K562 (cell line): Measurements from ENCODE around the gene STUM. TPM values are rescaled to one million over a fixed set of nuclear protein-coding genes. Genes with fewer than 3 reads are reported as not detected.

Experiments
- ATAC-seq: fragments of 200-7000 bp; cut with Tn5 transposase; 3 replicates; pipeline ENCODE4 v1.9.1; 2020; ENCODE audit warnings: moderate library complexity
- BruUV-seq: library from RNA; stranded (reverse); fragments of 400-500 nt; replicated peaks from 2 replicates; lab custom pipeline; 2021; lab: Mats Ljungman, UMichigan
- CTCF ChIA-PET: fragments of 300-600 bp; formaldehyde crosslinking; extraction: SDS; loops from one replicate; lab custom pipeline; 2021; ENCODE audit warnings: low intra/inter-chr PET ratio; lab: Yijun Ruan, JAX
- POLR2A ChIA-PET: fragments of 300-600, 350-650 bp; sonication (Branson Sonifier 250); formaldehyde crosslinking; extraction: SDS; loops from one replicate; lab custom pipeline; 2021; ENCODE audit warnings: antibody characterized with exemption, inconsistent platforms; lab: Yijun Ruan, JAX
- DNase-seq, 4 experiments: peaks; one replicate each; pipeline versions ENCODE4 v3.0.0 to v3.0.0-alpha.2; 2011 to 2018; ENCODE audit warnings: low spot score in 3 of 4, mixed read lengths in 3 of 4; ENCODE audit errors: extremely low read depth in 1 of 4
- FAIRE-seq: peaks from 2 replicates; lab custom pipeline; 2011; peaks lifted over from hg19 to GRCh38; lab: Jason Lieb, UNC
- H2AFZ ChIP-seq: 2 replicates; pipeline ENCODE4 v1.6.0; 2011; ENCODE audit warnings: low read depth, low read length, control low read depth, inconsistent platforms
- H3K27ac ChIP-seq: fragments of 200-600 bp; 3 replicates; pipeline ENCODE4 v1.8.0; 2011; ENCODE audit warnings: low read depth, mild to moderate bottlenecking, control low read depth, inconsistent platforms, low read length, moderate library complexity, mixed read lengths; ENCODE audit errors: extremely low read depth
- H3K27me3 ChIP-seq, 2 experiments: fragments of 300-600 bp in 1 of 2; 2 replicates in 1 of 2; 3 replicates in 1 of 2; pipeline versions ENCODE4 v1.6.0 to v1.8.0; 2011; ENCODE audit warnings: inconsistent platforms in 2 of 2, low read length in 2 of 2, mild to moderate bottlenecking in 1 of 2, mixed read lengths in 1 of 2, moderate library complexity in 1 of 2; ENCODE audit not compliant: control insufficient read depth in 2 of 2, insufficient read depth in 2 of 2
- H3K36me3 ChIP-seq: fragments of 300-600 bp; 3 replicates; pipeline ENCODE4 v1.8.0; 2011; ENCODE audit warnings: mild to moderate bottlenecking, low read length, inconsistent platforms; ENCODE audit not compliant: control insufficient read depth, insufficient read depth
- H3K4me1 ChIP-seq, 2 experiments: fragments of 200-600 bp in 1 of 2; replicated peaks in 1 of 2; 2 replicates in 1 of 2; 3 replicates in 1 of 2; pipeline versions ENCODE4 v1.5.1 to v1.8.0; 2011; ENCODE audit warnings: inconsistent platforms in 2 of 2, low read length in 2 of 2, mild to moderate bottlenecking in 1 of 2, mixed read lengths in 1 of 2, moderate library complexity in 1 of 2; ENCODE audit not compliant: control insufficient read depth in 2 of 2, insufficient read depth in 2 of 2
- H3K4me2 ChIP-seq: 2 replicates; pipeline ENCODE4 v1.6.1; 2011; ENCODE audit warnings: low read length, control low read depth, inconsistent platforms, mixed read lengths; ENCODE audit not compliant: insufficient read depth
- H3K4me3 ChIP-seq: fragments of 200-600 bp; sonication (generic), shearing (Covaris generic); 2 replicates; pipeline ENCODE4 v1.5.1; 2016; ENCODE audit warnings: control low read depth, inconsistent platforms
- H3K79me2 ChIP-seq: fragments of 200-600 bp; 3 replicates; pipeline ENCODE4 v1.8.0; 2011; ENCODE audit warnings: low read length, inconsistent platforms; ENCODE audit not compliant: control insufficient read depth, insufficient read depth
- H3K9ac ChIP-seq, 2 experiments: 2 replicates each; pipeline versions ENCODE4 v1.6.0 to v1.6.1; 2011; ENCODE audit warnings: low read depth in 2 of 2, low read length in 2 of 2, control low read depth in 1 of 2, inconsistent platforms in 1 of 2, mild to moderate bottlenecking in 1 of 2, mixed read lengths in 1 of 2; ENCODE audit not compliant: insufficient read depth in 1 of 2
- H3K9me1 ChIP-seq: one replicate; pipeline ENCODE4 v1.6.0; 2011; ENCODE audit warnings: inconsistent platforms, mild to moderate bottlenecking, low read length, moderate library complexity; ENCODE audit not compliant: control insufficient read depth, insufficient read depth
- H3K9me3 ChIP-seq: replicated peaks from 2 replicates; pipeline ENCODE4 v1.5.1; 2011; ENCODE audit warnings: low read depth, low read length, inconsistent platforms; ENCODE audit not compliant: control insufficient read depth, insufficient read depth
- H4K20me1 ChIP-seq: replicated peaks from 2 replicates; pipeline ENCODE4 v1.6.1; 2011; ENCODE audit warnings: low read length, inconsistent platforms, mixed read lengths; ENCODE audit not compliant: control insufficient read depth, insufficient read depth
- BHLHE40 ChIP-seq: IDR thresholded peaks from 2 replicates; pipeline ENCODE4 v1.6.1; 2011; ENCODE audit warnings: low read length, improper control_type of control experiment
- MYC ChIP-seq, 2 experiments: fragments of 250-450 bp in 1 of 2; sonication (Bioruptor Pico) in 1 of 2; IDR thresholded peaks; 2 replicates each; pipeline versions ENCODE4 v1.5.1 to v1.6.1; 2012 to 2021; ENCODE audit warnings: low read depth in 2 of 2, borderline replicate concordance in 1 of 2, improper control_type of control experiment in 1 of 2, low read length in 1 of 2, mild to moderate bottlenecking in 1 of 2, moderate library complexity in 1 of 2
- POLR2AphosphoS2 ChIP-seq: IDR thresholded peaks from 2 replicates; pipeline ENCODE4 v1.6.1; 2012; ENCODE audit warnings: low read length, improper control_type of control experiment
- ZNF740 ChIP-seq, 3 experiments: fragments of 200-800 bp in 1 of 3; sonication (Bioruptor generic) in 1 of 3; sonication (generic) in 1 of 3; formaldehyde crosslinking in 1 of 3; IDR thresholded peaks; 2 replicates each; pipeline versions ENCODE4 v1.6.1 to v1.8.0; 2016 to 2022; ENCODE audit warnings: mild to moderate bottlenecking in 2 of 3, missing compliant biosample characterization in 2 of 3, missing genetic modification characterization in 2 of 3, missing genetic modification reagents in 1 of 3
- WGBS: fragments of 100-300 bp; shearing (Covaris generic); methylation state at CpG from one replicate; pipeline ENCODE4 v1.1.6; 2016; ENCODE audit warnings: low coverage, mixed read lengths; ENCODE audit not compliant: insufficient coverage; ENCODE audit errors: missing lambda C conversion rate; 5-methylcytosine and 5-hydroxymethylcytosine counted together
- in situ Hi-C: fragments of 300-500 bp; cut with MboI; formaldehyde crosslinking; loops from 4 replicates; pipeline ENCODE4 v1.15.0; 2018; ENCODE audit warnings: inconsistent platforms, mixed read lengths
- intact Hi-C: fragments of 100-400 bp; cut with micrococcal nuclease; formaldehyde crosslinking; loops from 2 replicates; pipeline ENCODE4 v1.14.2; 2022
- polyA plus RNA-seq, 8 experiments: library from polyadenylated mRNA; depleted of rRNA in 4 of 8; stranded (reverse) in 5 of 8; unstranded in 3 of 8; fragments of >200 nt; fragmentation: Nextera tagmentation in 2 of 8; fragmentation: Illumina TruSeq in 1 of 8; extraction: Ambion mirVana in 2 of 8; extraction: Trizol in 1 of 8; gene quantifications; 2 replicates each; pipeline versions ENCODE4 v1.2.1 to v1.2.3, GENCODE V29; 2011 to 2014; ENCODE audit warnings: inconsistent platforms in 1 of 8, missing spikeins in 1 of 8
- total RNA-seq, 7 experiments: library from RNA; depleted of rRNA in 6 of 7; stranded (reverse); fragments of >200 nt in 6 of 7; fragmentation: Illumina TruSeq in 2 of 7; extraction: Trizol in 2 of 7; gene quantifications; 2 replicates each; pipeline versions ENCODE4 v1.2.1 to v1.2.3, GENCODE V29; 2011 to 2021; ENCODE audit warnings: low replicate concordance in 1 of 7
- TF ChIP-seq, protein P1 (sequence below), 2 experiments: IDR thresholded peaks; 2 replicates each; pipeline ENCODE4 v1.6.1; 2012; ENCODE audit warnings: improper control_type of control experiment in 2 of 2, low read depth in 2 of 2, low read length in 2 of 2, borderline replicate concordance in 1 of 2

STUM gene
- total and polyA plus RNA-seq, 9 of the 15 experiments (the other 6 are each of a cell fraction or from before 2014, with no cell fraction given) = not detected

GRCh38 chr1:226607268-226607660, 58.7 kb downstream of the STUM start:
- H3K4me1 ChIP-seq = peaks cover 0 to 3% of the 10 kb centered on the region in 2 experiments; a peak in 1 of 5 replicates
- FAIRE-seq (no peak), DNase-seq (no peak), ATAC-seq (no peak)
- WGBS = 15% methylated on average over 12 of the region's 12 CpGs
- BruUV-seq = no TSS peak
- no peak overlapping the region for H3K4me2 ChIP-seq
- no peak for TF ChIP-seq MYC (IDR thresholded peaks at IDR 0.05; ENCODE audit: low read depth, low read length)
- TF ChIP-seq MYC (CRISPR knock-in tag; IDR thresholded peaks at IDR 0.05; ENCODE audit: borderline replicate concordance, low read depth) = no peak
- TF ChIP-seq BHLHE40 = no peak
- TF ChIP-seq ZNF740 (CRISPR knock-in tag; IDR thresholded peaks at IDR 0.05) = no peak
- TF ChIP-seq ZNF740 (tag; IDR thresholded peaks at IDR 0.05) = no peak
- TF ChIP-seq, protein P1, sequence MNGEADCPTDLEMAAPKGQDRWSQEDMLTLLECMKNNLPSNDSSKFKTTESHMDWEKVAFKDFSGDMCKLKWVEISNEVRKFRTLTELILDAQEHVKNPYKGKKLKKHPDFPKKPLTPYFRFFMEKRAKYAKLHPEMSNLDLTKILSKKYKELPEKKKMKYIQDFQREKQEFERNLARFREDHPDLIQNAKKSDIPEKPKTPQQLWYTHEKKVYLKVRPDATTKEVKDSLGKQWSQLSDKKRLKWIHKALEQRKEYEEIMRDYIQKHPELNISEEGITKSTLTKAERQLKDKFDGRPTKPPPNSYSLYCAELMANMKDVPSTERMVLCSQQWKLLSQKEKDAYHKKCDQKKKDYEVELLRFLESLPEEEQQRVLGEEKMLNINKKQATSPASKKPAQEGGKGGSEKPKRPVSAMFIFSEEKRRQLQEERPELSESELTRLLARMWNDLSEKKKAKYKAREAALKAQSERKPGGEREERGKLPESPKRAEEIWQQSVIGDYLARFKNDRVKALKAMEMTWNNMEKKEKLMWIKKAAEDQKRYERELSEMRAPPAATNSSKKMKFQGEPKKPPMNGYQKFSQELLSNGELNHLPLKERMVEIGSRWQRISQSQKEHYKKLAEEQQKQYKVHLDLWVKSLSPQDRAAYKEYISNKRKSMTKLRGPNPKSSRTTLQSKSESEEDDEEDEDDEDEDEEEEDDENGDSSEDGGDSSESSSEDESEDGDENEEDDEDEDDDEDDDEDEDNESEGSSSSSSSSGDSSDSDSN (IDR thresholded peaks at IDR 0.05; ENCODE audit: borderline replicate concordance in 1 of 2, low read depth in 2 of 2, low read length in 2 of 2) = no peak
- no peak for TF ChIP-seq POLR2AphosphoS2
- H4K20me1 ChIP-seq = no peaks in the 10 kb centered on the region; the same call in 1 of the 2 replicates
- no peaks in the 10 kb centered on the region for H3K9me3 ChIP-seq
- peaks cover 50 to 82% of the 10 kb centered on the region in 2 experiments for H3K27me3 ChIP-seq
- H3K4me3 ChIP-seq = no peak overlapping the region
- H2AFZ ChIP-seq = no peak overlapping the region
- H3K36me3 ChIP-seq = no peaks in the 10 kb centered on the region
- H3K27ac ChIP-seq = no peak overlapping the region
- ChIA-PET CTCF (interaction anchor here (0.6 kb wide), 1 partner anchor 840 kb away, joined by 3 read pairs; no protein-coding TSS in a partner anchor), POLR2A (interaction anchor here (0.8 to 1.1 kb wide), 2 partner anchors 29 to 412 kb away, joined by 3 to 5 read pairs; no protein-coding TSS in a partner anchor)
- peaks cover 7% of the 10 kb centered on the region for H3K9me1 ChIP-seq
- H3K9ac ChIP-seq = no peak overlapping the region
- in situ Hi-C loops (no loop called here), intact Hi-C loops (loop anchor here (10.0 kb wide), 1 partner anchor 482 kb away; no protein-coding TSS in a partner anchor)
- no peaks in the 10 kb centered on the region for H3K79me2 ChIP-seq
